HG03159 (cell line): Measurements from ENCODE around the gene DIO1.

Experiments
- ATAC-seq: cut with Tn5 transposase; IDR thresholded peaks from one replicate; pipeline ENCODE4 v1.9.1; 2021; ENCODE audit warnings: mild to moderate bottlenecking, moderate library complexity; ENCODE audit not compliant: unreplicated experiment

The DIO1 gene

GRCh38 chr1:53892911-53893310, 1.1 kb upstream of the DIO1 start:
- no peak for ATAC-seq

- ATAC-seq, result no peak
Measured at GRCh38 chr1:53894644-53895043, 657 bp downstream of the DIO1 start.

- no peak for ATAC-seq
Measured at GRCh38 chr1:53895421-53895820, 1.4 kb downstream of the DIO1 start.

GRCh38 chr1:53896635-53897229, 2.7 kb downstream of the DIO1 start:
- ATAC-seq, result no peak

- no peak for ATAC-seq
Measured at GRCh38 chr1:53899206-53899628, 5.2 kb downstream of the DIO1 start.

- ATAC-seq, result no peak
Measured at GRCh38 chr1:53899708-53900107, 5.7 kb downstream of the DIO1 start.

- ATAC-seq, result no peak
Measured at GRCh38 chr1:53902235-53903138, 8.5 kb downstream of the DIO1 start.

GRCh38 chr1:53905509-53905908, 11.5 kb downstream of the DIO1 start:
- ATAC-seq, result no peak

GRCh38 chr1:53906121-53906520, 12.1 kb downstream of the DIO1 start:
- ATAC-seq, result no peak

- no peak for ATAC-seq
Measured at GRCh38 chr1:53909946-53910345, 16.0 kb downstream of the DIO1 start.

- ATAC-seq, result no peak
Measured at GRCh38 chr1:53911442-53911841, 17.5 kb downstream of the DIO1 start.

- ATAC-seq, result no peak
Measured at GRCh38 chr1:53913352-53914033, 19.5 kb downstream of the DIO1 start.

GRCh38 chr1:53918343-53918742, 24.4 kb downstream of the DIO1 start:
- ATAC-seq, result no peak

GRCh38 chr1:53919675-53920066, 25.7 kb downstream of the DIO1 start:
- no peak for ATAC-seq

GRCh38 chr1:53927376-53927881, 33.4 kb downstream of the DIO1 start:
- ATAC-seq, result no peak

GRCh38 chr1:53929246-53929960, 35.4 kb downstream of the DIO1 start:
- no peak for ATAC-seq

- ATAC-seq, result no peak
Measured at GRCh38 chr1:53930932-53931331, 36.9 kb downstream of the DIO1 start.

GRCh38 chr1:53931523-53931922, 37.5 kb downstream of the DIO1 start:
- no peak for ATAC-seq

GRCh38 chr1:53934170-53934765, 40.3 kb downstream of the DIO1 start:
- ATAC-seq, result no peak

- ATAC-seq, result no peak
Measured at GRCh38 chr1:53936430-53936829, 42.4 kb downstream of the DIO1 start.
